ENCODE data around the gene ARHGAP26.

Gene ARHGAP26

DNA sequence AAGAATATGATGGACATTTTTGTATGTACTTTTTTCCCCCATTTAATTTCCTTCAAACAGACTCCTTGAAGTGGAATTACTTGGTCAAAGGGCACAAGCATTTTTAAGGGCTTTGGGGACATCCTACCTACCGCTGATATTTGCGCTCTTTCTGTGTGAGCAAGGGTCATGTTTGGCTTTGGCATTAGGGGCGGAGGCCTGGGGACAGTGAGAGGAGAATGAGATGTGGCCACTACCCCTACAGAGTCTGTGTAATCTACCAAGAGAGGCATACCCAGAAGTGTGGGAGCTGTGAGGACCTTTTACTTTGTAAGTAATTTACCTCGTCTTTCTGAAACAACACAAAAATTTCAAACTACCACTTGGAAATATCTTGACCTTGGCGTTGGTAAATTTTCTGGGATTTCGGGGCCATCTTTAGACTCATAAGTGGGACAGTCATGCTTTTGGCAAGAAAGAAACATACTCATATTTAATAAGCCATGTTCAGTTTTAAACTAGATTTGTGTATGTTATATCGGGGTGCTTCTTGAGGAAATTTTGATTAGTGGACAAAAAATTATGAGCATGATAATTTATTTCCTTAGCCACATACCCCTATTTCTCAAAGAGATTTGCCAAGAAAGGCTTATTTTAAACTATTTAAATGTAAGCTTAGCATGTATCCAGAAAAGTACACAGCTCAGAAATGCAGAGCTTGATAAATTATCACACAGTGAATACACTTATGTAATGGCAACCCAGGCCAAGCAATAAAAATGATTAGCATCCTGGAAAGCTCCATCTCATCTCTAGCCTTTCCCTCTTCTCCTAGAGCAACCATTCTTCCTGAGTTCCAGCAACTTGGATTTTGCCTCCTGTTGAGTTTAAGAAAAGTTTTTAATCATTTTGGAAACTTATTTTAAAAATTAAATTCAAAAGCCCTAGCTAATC, 63.6 kb downstream of the ARHGAP26 start:
- no peak for DNase-seq

DNA sequence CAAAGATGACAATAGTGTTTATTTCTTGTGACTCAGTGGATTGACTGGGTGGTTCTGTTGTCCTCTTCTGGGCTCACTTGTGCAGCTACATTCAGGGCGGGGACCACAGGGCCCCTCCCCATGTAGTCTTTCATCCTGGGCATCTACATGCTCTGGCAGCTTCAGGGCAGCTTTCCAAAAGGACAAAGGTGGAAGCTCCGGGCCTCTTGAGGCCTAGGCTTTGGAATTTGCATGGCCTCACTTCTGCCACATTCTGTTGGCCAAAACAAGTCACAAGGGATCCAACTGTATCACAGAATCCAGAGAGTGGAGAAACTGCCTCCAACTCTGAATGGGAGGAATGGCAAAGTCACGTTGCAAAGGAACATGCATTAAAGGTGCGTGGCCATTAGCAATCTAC, 64.3 kb downstream of the ARHGAP26 start:
- no peak for DNase-seq

DNA sequence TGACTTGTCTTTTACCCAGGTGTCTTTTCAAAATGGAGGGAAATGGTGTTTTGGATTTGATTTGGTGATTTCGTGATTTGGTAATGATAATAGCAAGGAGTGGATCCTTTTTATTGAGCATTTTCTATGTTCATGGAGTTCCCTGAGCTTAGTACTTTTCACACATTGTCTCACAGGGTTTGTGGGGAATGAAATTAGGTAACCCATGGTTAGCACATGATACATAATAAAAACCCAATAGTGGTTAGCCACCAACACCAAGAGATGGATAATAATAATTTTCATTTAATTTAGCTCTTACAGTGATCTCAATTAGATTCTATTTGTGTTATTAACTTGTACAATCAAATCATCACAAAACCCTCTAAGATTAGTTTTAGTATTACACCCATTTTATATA, 65.4 kb downstream of the ARHGAP26 start:
- no peak for DNase-seq

DNA sequence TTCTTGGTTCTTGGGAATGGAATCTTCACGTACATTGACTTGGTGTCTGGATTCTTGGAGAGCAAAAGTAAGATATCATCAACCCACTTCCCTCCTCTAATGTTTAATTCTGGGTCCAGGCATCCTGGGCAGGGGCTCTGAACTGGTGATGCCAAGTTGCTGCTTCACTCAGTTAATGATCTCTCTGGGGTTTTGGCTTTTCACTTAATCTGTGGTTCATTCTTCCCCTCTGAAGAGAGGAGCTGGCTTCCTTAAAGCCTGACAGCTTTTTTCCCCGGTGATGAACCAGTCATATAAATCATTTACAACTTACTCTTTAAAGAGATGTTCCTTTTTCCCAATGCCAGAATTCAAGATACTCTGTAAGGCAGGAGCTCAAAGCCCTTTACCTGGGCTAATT, 65.9 kb downstream of the ARHGAP26 start:
- DNase-seq, result no peak

DNA sequence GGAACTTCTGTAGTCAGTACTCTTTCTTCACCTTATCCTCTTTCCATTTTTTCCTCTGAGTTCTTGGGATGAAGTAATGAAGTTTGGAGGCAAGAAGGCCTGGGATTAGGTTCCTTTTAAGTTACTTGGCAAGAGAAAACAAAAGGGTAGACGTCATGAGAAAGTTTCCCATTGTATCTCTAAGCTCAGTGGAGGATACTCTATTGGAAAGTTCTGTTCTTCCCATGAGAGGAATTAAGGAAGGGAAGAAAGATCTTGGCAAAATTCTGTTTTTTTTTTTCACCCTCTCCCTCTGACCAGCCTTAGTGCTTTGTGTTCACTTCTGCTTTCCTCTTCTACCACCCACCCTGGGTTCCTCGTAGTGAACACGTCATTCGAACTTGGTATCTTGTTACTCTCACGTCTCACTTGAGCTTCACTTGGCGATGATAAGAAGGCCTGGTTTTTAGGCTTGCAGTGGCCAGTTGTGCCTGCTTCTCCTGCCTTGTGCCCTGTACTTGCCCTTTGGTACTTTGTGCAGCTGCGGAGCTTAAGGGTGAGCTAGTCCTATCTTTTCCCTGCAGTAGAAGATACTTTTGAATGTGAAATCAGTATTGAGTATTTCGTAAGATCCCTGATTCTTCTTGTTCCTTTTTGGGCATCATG, 67.0 kb downstream of the ARHGAP26 start:
- no peak for DNase-seq

DNA sequence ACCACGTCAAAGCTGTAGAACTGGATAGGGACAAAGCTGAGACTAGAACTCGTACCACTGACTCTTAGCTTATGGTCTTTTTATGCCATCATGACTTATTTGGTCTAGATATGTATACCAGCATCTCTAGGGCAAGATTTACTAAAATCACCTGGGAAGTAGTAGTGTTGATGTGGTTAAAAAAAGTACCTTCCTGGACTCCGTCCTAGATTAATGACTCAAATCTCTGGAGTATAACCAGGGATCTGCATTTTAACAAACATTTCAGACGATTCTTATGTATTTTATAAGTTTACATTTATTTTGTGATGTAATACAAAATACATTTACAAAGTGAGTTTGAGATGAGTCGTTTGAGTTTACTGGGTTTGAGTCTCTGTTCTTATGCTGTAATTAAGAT, 68.7 kb downstream of the ARHGAP26 start:
- no peak for DNase-seq

DNA sequence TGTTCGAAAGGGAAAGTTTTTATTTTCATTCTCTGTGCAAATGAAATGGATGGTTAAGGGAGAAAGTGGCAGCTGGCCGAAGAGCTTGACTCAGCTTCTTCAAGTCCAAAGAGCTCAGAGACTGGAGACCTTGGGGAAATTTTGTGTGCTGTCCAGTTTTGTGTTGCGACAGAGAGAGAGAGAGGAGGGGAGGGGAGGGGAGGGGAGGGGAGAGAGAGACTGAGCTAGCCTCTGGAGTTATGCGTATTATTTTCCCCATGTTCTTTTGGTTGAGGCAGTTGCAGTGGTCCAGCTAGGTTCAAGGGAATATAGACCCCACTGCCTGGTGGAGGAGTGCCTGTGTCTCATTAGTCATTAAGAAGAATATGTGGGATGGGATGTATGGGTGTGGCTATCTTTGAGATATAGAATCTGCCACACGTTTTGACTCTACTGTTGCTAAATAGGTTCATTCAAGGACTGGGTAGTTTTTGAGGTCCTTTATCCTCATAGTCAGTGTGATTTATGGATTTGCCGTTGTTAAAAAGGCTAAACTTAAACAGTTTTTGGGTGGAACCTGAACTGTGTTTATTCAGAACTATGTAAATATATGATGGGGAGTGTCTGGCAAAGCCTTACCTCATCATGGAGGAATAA, 69.7 kb downstream of the ARHGAP26 start:
- DNase-seq, result no peak

DNA sequence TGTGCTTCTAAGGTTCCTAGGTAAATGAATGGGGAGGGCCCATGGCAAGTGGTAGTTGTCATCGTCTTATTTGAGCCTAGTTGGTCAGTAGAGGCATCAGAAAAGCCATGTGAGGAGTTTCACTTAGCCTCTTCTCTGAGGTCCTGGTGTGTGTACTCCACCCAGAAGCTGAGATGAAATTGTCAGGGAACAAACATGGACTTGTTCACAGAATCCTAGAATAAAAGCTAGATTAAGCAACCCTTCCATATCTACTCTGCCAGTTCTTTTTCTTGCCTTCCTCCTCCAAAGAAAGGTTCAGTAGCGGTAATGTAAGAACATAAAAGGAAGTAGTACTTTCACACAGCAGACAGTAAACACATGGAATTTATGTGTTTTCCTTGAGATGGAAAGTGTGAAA, 70.4 kb downstream of the ARHGAP26 start:
- DNase-seq, result no peak

DNA sequence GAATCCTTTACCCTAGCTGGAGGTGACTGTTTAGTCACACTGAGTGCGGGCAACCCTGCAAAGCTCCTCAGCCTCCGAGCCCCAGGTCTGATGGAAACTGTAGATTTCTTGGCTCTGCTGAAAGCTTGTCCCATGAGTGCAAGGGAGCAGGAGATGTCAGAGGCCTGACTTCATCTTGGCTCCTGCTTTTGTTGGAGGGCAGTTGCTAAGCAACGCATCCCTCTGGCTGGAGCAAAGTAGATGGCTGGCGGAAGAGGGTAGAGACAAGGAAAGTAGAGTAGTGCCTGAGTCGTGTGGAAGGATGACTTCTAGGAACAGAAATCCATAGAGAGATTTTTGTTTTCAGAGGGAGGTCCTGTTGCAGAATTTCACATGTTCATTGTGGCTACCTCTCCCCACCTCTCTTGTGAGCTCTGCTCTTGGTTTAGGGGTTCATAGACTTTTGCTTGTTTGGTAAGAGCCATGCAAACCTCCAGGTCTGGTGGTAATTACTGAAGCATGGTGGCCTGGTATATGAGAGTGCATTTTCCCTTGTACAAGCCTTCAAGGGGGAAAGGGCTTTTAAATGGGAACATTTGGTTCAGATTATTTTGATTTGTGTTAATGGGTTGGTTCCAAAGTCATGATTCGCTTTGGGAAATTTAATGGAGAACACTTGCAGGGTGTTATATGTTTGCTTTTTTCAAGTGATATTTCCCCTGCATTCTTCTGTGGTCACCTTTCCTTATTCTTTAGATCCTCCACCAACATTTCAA, 71.5 kb downstream of the ARHGAP26 start:
- DNase-seq, result no peak

DNA sequence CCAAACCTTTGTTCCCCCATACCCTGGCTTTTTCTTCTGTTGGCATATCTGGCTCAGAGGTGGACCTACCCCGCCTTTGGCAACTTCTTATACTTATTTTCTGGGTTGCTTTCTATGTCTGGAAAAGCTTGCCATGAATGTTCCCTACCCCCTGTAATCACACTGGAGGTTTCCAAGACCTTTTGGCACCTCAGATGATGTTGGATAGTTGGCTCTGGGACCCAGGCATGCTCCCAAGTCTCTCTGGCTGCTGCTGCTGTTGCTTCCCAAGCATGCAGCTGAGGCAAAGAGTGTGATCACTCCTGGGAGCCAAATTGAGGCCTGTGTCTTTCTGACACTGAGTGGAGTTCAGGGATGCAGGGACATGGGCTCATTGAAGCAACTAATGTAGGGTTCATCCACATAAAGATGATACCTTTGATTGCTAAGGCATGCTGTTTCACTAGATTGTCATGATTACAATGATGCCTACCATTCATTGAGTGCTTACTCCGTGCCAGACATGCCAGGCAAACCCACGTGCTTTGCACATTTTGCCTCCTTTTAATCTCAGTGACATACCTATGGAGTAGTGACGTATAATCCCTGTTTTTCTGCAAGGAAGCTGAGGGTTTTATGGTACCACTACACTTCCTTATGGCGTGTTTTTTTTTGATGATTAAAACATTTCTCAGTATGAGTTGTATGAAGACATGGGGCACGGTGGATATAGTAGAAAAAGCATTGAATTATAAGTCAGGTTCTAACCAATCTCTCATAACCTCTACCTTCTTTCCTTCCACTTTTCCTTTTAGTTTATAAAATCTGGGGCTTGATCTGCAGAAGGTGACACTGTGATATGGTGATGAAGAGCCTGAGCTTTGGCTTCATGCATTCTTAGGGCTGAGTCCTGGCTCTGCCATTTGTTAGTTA, 73.1 kb downstream of the ARHGAP26 start:
- DNase-seq, result no peak

DNA sequence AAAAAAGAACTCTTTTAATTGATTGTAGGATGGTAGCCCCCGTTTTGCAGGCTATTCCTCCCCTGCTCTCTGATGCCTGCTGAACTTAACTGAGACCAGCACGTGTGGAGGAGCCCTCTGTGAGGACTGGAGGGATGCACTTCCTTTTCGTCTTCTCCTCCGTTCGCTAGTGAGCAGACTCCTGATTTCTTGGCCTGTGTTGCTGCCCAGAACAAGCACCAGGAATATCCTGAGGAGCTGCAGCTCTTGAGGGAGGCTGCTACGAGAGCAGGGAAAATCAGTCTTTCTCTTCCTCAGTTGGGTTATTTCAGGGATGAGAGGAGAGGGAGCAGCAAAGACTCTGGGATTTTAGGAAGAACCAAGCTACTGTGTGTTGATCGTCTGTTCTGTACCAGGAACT, 74.7 kb downstream of the ARHGAP26 start:
- DNase-seq, result no peak

DNA sequence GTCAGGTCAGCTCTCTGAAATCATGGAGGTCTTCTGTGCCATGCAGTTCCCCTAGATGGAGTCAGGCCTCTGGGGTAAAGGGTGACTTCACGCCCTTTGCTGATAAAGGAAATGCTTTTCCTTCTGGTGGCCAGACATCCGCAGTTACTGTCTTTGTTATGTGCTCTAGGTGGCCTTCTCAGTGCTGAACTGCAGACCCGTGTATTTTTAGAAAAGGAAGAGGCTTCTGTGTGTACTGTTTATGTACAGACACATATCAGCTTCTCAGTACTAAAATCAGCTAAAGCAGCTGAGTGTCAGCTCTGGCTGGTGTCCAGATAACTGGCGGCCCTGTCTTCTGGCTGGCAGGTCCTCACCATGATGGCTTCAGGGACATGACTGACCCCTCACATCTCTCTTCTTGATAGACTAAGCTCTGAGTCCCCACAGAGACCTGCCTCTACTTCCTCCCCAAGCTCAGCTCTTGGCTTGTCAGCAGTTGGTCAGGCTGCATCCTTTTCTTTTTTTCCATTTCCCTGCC, 75.3 kb downstream of the ARHGAP26 start:
- no peak for DNase-seq

DNA sequence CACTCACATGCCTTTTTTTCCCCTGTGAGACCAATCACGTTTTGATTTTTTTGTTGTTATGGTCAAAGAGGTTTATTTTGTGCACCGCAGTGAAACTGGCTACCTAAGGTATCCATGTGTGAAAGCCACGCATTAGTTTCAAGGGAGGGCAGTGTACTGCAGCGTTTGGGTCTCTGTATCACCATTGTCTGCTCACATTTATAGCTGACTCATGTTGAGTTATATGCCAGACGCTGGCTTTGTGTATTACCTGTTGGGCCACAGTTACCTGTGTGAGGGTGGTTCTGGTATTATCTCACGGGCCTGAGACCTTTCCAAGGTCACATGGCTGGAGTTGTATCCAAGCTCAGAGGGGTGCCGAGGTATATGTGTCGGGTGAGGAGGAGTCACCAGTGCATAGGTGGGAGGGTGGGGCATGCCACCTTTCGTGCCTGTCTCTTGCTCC, 75.8 kb downstream of the ARHGAP26 start:
- no peak for DNase-seq

DNA sequence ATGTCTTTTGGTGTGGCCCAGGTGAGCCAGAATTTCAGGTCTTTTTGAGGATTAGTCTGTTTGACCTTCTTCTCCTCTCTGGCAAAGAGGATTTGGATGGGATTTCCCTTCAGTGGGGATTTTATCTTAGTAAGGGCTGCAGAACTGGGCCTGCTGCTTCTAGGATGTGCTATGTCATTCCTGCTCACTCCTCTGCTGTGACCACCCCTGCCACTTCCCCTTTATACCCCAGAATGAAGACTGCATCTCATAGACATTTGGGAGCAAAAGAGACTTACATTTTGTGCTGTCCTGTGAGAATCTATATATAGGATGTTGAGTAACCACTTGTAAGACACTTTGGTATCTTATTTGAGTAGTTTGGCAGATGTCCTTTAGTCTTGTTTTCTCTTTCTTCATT, 76.2 kb downstream of the ARHGAP26 start:
- no peak for DNase-seq

DNA sequence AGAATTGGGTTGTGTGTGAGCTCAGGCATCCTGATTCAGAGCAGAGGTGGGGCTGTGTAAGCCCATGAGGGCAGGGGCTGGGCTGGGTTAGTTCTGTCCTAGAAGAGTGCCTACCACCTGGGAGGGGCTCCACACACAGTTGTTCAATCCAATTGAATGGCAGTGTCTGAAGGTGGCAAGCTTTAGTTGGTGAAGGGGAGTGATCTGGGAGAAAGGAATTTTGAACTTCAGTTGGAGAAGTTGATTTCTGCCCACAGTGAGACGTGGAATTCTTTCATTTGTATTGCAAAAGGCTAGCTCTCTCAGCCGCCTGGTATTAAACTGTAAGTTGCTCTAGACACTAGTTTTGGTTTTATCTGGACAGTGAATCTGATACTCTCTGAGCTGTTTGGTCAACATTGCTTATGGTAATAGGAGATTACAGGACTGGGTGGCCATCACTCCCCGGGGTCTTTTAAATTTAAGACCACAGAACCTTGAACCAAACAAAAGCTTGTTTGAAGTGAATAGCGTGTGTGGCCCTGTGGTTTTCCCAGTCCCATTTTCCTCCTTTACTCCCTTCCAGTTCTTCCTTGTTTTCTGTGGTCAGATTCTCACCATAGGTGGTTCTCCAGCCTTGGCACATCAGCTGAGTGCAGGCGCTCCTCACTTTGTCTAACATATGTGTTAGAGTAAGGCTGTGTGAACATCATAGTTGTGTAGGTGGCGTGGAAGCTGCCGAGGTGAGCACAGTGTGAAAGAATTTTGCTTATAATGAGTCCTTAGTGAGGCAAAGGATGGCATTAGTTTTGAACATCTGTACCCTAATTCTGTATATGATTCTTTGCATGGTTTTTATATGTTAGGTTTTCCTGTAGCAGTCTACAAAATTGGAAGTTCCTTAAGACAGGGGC, 78.0 kb downstream of the ARHGAP26 start:
- no peak for DNase-seq

DNA sequence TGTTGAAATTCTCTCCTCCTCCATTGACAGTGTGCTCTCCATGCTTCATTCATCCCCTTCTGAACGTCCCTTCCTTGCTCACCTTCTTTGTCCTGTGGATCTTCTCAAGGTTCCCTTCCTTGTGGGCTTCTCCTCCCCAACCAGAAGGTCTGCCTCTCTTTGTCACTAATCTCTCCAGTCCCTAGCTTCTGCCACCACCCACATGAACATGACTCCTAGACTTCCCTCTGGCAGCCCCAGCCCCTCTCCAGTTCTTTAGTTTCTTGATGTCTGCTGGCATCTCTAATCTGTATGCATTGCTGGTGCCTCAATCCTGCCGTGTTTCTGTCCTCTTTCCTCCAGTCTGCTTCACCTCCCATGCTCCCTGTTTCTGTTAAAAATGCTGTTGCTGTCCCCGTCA, 79.3 kb downstream of the ARHGAP26 start:
- DNase-seq, result no peak

DNA sequence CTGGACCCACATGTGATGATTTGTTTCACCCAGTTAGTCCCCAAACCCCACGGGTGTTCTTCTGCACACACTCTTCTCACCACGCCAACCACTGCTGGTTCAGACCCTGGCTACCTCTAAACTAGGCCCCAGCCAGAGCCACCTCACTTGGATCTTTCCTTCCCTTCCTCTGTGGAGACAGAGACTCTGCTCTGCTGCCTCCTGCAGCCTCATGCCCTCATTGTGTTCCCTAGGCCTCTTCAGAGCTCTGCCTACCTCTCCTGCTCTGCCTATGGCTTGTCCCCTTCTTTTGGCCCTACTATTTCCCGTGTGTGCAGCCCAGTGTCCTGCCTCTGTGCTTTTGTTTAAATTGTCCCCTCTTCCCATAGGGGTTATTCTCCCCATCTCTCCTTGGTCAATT, 79.7 kb downstream of the ARHGAP26 start:
- DNase-seq, result no peak

DNA sequence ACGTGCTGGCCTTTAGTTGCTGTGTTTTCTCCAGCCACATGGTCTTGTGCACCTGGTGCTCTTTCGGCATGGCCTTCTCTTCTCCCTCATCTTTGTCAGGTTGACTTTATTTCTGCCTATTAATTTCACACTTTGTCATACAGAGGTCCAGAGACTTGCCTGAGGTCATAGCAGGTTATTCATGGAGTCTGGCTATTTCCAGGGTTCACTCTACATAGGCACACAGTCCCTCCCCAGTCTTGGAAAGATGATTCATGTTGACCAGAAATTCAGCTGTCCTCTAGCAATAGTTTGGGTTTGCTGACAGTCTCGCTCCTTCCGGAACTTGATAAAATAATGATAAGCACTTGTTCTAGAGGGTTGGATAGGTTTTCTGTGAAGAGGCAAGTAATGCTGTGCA, 81.6 kb downstream of the ARHGAP26 start:
- DNase-seq, result no peak

DNA sequence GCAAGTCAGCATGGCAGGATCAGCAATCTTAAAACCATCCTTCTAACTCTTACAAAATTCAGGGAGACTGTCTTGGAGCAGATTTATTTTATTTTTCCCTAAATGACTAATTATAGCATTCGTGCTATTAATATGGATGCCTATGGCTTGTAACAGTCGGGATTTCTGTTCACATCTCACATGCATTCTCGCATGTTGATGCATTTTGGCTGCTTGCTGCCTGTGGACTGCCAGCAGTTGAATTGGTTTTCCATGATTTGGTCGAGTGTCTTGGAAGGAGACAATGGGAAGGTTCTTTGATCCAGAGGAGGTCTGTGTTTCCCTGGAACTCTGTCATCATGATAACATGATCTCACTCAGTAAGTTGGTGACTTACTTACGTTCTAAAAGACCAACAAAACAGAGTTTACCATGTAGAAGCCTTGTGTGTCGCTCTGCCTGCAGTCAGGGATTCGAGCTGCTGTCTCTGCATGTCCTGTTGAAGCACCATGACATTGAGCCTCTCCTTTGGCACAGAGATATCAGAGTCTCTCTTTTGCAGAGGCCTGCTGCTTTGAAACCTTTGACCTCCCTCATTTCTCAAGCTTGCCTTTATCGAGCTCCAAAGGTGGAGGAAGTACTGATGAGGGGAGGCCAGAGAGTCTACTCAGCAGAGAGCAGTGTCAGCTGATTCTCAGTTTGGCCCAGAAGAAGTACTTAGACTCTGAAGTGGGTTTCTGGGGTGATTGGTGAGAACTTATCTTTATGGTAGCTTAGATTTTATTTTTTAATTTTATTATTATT, 82.4 kb downstream of the ARHGAP26 start:
- no peak for DNase-seq

DNA sequence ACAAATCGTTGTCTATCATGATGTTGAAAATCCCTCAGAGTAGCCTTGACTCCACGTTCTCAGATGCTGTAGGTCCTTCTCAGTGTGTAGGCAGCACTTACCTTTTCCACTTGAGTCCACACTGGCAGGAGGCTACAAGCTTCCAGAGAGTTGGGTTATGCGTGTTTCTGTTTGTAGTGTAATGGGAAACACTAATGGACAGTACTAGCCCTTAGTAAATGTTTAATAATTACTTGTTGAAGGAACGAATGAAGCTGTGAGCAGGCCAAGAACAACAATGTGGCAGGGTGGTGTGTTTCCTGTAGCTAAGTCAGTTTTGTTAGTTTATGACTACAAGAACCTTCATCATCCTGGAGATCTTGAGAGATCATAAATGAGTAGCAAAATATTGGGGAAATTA, 83.5 kb downstream of the ARHGAP26 start:
- no peak for DNase-seq
